Stimulated activated CD4-positive, alpha-beta T cell treated with anti-CD3 and anti-CD28 coated beads, Interleukin-1b, Interleukin-23, amount 100 ng/mL, for 4 hours (primary cell): ENCODE data around the gene UGGT1.

ENCODE experiments used
- DNase-seq, 2 donors: peaks; one replicate each; pipeline ENCODE4 v3.0.0-alpha.2; 2020; ENCODE audit warnings: low read depth in 2 of 2

The UGGT1 gene, protein sequence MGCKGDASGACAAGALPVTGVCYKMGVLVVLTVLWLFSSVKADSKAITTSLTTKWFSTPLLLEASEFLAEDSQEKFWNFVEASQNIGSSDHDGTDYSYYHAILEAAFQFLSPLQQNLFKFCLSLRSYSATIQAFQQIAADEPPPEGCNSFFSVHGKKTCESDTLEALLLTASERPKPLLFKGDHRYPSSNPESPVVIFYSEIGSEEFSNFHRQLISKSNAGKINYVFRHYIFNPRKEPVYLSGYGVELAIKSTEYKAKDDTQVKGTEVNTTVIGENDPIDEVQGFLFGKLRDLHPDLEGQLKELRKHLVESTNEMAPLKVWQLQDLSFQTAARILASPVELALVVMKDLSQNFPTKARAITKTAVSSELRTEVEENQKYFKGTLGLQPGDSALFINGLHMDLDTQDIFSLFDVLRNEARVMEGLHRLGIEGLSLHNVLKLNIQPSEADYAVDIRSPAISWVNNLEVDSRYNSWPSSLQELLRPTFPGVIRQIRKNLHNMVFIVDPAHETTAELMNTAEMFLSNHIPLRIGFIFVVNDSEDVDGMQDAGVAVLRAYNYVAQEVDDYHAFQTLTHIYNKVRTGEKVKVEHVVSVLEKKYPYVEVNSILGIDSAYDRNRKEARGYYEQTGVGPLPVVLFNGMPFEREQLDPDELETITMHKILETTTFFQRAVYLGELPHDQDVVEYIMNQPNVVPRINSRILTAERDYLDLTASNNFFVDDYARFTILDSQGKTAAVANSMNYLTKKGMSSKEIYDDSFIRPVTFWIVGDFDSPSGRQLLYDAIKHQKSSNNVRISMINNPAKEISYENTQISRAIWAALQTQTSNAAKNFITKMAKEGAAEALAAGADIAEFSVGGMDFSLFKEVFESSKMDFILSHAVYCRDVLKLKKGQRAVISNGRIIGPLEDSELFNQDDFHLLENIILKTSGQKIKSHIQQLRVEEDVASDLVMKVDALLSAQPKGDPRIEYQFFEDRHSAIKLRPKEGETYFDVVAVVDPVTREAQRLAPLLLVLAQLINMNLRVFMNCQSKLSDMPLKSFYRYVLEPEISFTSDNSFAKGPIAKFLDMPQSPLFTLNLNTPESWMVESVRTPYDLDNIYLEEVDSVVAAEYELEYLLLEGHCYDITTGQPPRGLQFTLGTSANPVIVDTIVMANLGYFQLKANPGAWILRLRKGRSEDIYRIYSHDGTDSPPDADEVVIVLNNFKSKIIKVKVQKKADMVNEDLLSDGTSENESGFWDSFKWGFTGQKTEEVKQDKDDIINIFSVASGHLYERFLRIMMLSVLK (N-terminal part only)

DNA sequence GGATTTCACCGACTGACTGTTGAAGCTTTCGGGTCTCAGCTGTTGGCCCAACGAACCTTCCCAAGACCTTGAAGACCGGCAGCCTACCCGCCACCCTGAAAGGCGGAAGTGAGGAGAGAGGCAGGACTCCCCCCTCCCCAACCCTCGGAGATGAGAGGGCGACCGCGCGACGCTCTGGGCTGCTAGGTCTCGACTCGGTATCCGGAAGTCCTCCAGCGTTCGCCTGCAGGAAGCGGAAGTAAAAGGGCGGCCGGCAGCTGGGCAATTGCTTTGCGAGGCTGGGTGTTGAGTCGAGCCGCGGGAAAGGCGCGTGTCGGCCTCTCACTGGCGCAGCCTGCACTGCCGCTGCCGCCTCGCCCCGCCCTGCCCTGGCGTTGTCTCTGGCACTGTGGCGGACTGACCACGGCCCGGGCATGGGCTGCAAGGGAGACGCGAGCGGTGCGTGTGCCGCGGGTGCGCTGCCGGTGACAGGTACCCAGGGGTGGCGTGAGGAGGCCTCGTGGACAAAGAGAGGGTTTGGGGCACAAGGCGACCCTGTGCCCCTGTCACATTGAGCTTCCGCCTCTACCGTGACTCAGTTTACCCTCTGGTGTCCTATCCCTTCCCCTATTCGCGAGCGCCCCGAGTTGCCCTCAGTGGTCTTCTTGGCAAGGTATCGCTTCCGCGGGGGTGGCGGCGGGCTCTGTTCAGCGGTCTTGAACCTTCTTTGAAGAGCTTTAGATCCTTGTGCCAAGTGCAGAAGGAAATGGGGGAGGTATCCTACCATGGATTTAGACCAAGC, at the start of gene UGGT1:
Gene UGGT1 (plus strand): TSS at position 256 of the 781 bp plus-strand sequence. CDS start 158 bp downstream, at position 414.
- peak; percentile 81 to 87 for DNase-seq

DNA sequence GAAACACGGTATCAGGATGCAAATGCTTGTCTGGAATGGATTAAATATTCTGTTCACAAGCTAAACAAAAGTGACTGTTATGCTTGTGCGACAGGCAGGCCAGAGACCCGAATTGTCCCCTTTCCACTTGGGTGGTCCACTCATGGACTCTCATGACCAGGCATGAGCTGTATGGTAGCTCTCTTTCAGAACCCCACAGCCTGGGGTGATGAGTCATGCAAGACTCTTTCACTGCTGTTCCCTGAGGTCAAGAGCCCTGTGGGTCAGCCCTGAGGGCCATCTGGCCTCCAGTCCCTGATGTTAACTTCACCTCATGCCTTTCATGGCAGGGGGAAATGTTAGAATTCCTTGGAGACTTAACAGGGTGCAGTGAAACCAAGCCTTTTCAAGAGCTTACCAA, 49.4 kb upstream of the UGGT1 start:
- no peak for DNase-seq

DNA sequence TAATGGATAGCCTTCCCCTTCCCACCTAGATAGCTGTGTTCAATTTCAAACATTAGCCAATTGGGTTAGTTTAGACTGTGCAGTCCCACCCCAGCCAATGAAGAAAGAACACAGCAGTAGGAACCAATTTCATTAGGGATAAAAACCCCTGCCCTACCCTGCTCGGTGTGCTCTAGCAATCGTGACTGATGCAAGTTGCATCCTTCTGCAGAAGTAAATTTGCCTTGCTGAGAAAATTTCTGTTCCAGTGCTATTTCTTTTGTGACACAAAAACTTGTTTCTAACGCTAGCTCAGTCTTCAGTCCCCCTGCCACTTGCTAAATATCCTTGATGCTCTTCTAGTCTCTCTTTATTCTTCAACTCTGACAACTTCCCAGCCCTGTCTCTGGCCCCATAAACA, 48.0 kb upstream of the UGGT1 start:
- no peak for DNase-seq

DNA sequence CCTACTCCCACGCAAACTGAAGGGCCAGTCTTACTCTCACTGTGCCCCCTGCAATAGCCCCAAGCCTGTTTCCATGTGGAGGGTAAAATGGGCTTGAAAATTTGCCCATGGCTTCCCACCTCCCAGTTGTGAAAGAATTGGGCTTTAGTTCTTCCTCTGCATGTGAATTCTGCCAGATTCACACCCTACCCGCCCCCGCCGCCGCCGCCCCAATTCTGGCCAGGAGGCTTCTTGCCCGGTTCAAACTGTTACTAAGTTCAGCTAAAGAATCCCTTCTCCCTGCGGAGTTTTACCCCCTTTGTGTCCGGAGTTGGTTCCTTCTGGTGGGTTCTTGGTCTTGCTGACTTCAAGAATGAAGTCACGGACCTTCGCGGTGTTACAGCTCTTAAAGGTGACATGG, 37.7 kb upstream of the UGGT1 start:
- no peak for DNase-seq

DNA sequence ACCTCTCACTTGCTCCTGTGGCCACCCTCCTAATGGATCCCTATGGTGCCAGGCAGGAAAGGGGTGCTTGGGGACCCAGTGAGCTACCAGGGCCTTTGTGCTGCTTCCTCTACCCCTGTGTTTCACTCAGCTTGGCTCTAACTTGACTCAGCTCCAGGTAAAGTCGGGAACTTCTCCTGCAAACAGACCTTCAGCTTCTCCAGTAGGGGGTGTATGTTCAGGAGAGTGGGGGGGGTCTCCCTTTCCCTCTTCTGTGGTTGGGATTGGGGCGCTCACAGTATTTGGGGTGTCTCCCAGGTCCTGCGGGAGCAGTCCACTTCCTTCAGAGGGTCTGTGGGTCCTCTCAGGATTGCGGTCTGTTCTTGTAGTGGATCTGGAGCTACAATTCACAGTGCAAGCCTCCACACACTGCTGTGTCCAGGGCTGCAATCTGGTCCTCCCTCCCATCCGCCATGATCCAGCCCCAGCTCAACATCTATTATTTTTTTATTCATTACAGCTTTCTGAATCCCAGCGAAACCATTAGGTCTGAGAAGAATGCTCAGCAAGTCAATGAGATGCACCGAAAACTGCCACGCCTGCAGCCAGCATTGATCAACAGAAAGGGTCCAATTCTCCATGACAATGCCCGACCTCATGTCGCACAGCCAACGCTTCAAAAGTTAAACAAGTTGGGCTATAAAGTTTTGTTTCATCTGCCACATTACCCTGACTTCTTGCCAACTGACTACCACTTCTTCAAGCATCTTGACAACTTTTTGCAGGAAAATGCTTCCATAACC, 36.7 kb upstream of the UGGT1 start:
- DNase-seq = no peak

DNA sequence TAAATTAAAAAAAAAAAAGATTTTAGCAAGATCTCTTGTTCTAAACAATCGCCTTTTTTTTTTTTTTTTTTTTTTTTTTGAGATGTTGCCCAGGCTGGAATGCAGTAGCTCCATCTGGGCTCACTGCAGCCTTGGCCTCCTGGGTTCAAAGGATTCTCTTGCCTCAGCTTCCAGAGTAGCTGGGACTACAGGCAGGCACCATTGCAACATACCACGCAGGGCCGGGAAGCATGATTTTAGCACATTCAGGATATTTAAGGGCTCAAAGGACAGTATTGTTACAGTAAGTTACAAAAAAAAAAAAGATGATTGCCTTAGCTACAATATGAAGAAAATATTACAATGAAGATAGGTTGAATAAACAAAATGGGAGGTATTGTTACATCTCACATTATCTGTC, 33.7 kb upstream of the UGGT1 start:
- no peak for DNase-seq

DNA sequence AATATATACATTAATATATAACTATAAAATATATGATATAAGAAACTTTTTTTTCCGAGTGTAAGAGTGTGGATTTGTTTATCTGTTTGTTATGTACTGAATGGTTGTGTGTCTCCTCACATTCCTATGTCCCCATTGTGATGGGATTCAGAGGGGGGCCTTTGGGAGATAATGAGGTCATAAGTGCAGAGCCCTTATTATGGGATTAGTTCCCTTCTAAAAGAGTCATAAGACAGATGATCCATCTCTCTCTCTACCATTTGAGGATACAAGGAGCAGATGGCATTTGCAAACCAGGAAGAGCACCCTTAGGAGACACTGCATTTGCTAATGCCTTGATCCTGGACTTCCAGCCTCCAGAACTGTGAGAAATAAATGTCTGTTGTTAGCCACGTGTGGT, 32.9 kb upstream of the UGGT1 start:
- DNase-seq = no peak

DNA sequence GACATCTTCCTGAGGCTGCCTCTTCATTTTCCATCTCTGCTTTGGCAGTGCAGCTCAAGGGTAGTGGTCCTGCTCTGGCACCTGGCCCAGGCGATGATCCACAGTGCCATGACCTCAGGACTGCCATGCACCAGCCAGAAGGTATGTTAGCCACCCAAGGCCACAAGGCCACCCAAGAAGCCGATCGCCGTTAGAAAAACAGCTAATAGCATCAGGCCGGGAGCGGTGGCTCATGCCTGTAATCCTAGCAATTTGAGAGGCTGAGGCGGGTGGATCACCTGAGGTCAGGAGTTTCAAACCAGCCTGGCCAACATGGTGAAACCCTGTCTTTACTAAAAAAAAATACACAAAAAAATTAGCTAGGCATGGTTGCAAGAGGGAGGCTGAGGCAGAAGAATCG, 28.4 kb upstream of the UGGT1 start:
- no peak for DNase-seq

DNA sequence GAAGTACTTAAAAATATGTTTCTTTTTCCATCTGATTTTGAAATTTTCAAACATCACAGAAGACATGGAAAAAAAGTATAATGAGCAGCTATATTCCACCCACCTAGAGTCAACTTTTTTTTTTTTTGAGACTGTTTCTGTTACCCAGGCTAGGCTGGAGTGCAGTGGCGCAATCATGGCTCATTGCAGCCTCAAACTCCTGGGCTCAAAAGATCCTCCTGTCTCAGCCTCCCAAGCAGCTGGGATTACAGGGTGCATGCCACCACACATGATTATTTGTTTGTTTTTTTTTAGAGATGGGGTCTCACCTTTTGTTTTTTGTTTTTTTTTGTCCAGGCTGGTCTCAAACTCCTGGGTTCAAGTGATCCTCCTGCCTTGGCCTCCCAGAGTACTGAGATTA, 26.6 kb upstream of the UGGT1 start:
- no peak for DNase-seq

DNA sequence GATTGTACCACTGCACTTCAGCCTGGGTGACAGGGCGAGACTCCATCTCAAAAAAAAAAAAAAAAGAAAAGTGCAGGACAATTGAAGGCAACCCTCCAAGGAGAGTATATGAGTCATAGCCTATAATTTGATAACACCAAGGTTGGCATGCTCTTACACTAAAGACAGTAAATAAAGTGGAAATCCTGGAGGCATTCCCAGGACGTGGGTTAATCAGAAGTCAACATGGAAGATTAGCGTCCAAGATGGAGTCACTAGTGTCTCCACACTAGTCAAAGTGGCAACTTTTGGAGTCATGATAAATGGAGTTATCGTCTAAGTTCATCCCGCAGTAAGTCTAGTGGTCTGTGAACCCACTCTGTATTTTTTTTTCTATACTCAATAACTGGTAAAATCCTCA, 21.2 kb upstream of the UGGT1 start:
- DNase-seq = no peak

DNA sequence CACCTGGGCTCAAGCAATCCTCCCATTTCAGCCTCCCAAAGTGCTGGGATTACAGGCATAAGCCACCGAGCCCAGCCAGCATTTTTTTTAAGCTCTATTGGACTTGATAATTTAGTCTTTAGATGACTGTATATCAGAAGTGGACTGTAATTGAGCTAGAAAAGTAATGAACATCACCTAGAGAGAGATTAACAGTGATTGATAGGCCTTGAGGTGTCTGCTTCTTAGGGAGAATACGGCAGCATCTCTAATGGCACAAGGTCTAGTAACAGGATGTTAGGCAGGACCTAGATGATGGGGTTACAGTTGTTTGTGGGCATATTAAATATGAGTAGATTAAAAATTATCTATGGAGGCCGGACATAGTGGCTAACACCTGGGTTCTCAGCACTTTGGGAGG, 17.7 kb upstream of the UGGT1 start:
- DNase-seq = no peak

DNA sequence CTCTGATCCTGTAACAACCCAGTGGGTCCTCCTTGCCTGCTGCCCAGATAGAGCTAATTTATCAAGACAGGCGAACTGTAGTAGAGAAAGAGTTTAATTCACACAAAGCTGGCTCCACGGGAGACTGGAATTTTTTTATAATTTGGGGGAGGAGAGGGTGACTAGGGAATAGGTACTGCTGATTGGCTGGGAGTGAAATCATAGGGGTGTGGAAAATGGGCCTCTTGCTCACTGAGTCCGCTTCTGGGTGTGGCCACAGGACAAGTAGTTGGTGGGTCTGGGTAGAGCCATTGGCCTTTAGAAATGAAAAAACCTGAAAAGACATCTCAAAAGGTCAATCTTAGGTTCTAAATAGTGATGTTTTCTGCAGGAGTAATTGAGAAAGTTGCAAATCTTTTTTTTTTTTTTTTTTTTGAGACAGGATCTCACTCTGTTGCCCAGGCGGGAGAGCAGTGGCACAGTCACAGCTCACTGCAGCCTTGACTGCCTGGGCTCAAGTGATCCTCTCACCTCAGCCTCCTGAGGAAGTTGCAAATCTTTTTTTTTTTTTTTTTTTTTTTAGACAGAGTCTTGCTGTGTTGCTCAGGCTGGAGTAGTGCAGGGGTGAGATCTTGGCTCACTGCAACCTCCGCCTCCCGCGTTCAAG, 14.4 kb upstream of the UGGT1 start:
- no peak for DNase-seq

DNA sequence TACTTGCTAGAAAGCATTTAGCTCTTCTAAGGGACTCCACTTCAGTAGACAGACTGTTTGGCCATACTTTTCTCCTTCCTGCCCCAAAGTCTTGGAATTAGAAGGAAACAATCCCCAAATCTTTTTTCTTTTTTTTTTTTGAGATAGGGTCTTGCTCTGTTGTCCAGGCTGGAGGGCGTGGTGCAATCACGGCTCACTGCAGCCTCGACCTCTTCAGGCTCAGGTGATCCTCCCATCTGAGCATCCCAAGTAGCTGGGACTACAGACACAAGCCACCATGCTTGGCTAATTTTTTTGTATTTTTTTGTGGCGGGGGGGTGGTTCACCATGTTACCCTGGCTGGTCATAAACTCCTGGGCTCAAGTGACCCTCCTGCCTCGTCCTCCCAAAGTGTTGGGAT, 6.2 kb upstream of the UGGT1 start:
- no peak for DNase-seq

DNA sequence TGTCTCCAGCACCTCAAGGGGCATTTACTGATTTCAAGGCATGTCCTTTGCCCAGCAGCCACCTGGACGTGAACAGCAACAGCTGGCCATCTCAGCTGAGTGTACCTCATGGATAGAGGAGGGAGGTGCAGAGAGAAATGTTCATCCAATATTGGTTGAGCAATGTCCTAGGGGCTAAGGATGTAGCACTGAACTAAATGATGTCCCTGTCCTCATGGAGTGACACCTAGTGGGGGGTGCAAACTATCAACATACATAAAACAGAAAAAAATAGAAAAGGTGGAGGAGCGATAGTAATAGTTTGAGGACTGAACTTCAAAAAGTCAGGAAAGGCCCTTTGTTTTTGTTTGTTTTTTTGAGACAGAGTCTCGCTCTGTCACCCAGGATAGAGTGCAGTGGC, 4.8 kb upstream of the UGGT1 start:
- no peak for DNase-seq

DNA sequence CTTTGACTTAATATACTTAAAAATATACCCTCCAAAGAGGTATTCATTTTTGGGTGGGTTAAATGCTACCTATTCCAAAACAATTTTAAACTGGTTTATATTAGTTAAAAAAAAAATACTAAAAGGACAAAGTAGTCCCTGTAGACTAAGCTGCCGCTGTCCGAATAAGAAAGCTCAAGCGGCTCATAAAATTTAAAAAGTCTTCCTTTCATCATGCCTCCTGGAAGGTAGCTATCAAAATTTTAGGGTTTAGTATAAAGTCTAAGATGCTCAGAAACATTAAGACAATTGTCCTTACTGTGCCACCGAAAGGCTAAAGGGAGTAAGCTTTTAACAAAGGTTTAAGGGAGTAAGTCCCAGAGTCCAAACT, 440 bp upstream of the UGGT1 start:
- DNase-seq = no peak

DNA sequence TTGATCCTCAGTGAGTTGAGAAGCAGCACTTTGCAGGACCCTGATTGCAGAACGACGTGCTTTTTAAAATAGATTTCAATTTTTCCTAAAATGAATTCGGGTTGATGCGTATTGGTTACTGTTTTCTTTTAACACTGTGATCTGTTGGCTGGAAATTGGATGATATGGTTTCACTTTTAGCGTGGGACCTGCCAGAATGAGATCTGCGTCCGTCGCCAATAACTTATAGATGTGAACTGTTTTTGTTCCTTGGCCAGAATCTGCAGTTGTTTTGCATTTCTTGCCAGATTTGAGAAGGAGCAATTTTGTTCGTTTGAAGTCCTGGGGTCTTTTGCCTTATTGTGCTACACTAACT, 703 bp downstream of the UGGT1 start:
- DNase-seq = no peak

DNA sequence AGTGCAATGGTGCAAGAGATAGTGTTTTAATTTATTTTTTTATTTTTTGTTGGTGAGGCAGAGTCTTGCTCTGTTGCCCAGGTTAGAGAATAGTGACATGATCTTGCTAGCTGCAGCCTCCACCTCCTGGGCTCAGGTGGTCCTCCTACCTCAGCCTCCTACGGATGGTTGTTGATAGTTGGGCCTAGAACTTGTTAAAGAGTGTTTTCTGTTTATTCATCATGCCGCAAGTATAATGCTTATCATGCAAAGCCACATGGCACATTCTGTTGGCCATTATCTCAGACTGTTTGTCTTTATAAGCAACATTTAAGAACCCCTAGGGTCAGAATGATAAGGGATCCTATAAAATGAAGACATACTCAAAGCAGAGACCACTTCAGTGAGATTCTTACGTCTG, 1.7 kb downstream of the UGGT1 start:
- no peak for DNase-seq

DNA sequence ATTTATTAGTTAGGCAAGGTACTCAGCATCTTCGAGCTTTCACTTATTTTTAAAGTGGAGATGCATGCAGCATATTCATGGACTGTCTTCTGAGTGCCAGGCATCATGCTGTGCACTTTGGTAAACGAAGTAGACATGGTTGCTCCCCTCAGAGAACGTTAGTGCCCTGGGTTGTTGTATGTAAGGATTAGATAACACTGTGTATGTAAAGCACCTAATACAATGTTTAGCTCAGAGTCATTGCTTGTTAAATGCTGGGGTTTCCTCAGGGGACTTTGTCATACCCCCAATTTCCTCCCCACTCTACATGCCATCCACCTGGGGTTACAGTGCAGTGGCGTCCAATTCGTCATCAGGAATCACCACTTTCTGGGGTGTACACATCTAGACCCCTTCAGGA, 2.8 kb downstream of the UGGT1 start:
- no peak for DNase-seq

DNA sequence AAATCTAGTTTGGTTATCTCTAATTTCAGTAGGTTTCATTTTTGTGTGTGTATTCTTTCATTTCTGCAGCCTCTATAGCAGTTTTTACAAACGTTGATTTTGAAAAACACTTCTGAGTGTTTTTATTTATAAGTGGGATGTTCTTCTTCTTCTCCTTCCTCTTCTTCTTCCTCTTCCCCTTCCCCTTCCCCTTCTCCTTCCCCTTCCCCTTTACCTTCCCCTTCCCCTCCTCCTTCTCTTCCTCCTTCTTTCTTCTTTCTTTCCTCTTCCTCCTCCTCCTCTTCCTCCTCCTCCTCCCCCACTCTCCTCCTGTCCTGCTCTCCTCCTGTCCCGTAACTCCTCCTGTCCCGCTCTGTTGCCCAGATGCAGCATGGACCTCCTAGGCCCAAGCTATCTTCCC, 4.2 kb downstream of the UGGT1 start:
- DNase-seq = no peak

DNA sequence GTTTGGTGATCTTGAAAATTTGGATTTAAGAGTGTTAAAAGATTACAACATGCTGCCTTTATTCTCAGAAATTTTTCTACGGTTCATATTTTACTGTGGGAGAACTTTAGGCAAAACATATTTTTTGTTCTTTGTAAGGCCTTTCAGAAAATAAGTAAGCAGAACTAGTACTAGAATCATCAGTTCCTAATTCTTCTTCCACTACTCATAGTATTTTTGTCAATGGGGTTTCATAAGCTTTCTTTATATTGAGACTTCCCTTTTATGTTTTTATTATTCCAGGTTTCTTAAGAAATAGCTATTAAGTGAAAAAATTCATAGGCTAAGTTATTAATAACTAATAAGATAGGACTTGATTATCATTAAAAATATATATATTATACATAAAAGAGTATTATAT, 12.4 kb downstream of the UGGT1 start:
- no peak for DNase-seq
